Brain microvascular endothelial cell (primary cell): Measurements from ENCODE around the gene PIGV.
"Not testable (repeated sequence)": the region's sequence is repeated elsewhere in the genome, so short reads cannot be mapped to it uniquely, and the experiment has no call there.

Experiments used
- DNase-seq: peaks from one replicate; pipeline ENCODE4 v3.0.0-alpha.2; 2020
- H3K27ac ChIP-seq: fragments of 250-450 bp; sonication (Bioruptor Pico); 2 replicates; pipeline ENCODE4 v1.5.1; 2020; ENCODE audit warnings: mild to moderate bottlenecking, moderate library complexity
- H3K27me3 ChIP-seq: fragments of 250-450 bp; sonication (Bioruptor Pico); replicated peaks from 2 replicates; pipeline ENCODE4 v1.5.1; 2020; ENCODE audit warnings: mild to moderate bottlenecking
- H3K36me3 ChIP-seq: fragments of 250-450 bp; sonication (Bioruptor Pico); replicated peaks from 2 replicates; pipeline ENCODE4 v1.5.1; 2020; ENCODE audit warnings: mild to moderate bottlenecking
- H3K4me3 ChIP-seq: 2 replicates; pipeline ENCODE4 v1.5.1; 2011; ENCODE audit warnings: low read depth, mild to moderate bottlenecking, control low read depth, low read length, moderate library complexity
- in situ Hi-C: cut with HindIII; loops from 2 replicates; pipeline ENCODE4 v1.10.0; 2017; ENCODE audit warnings: low sequenced_read_pairs, low pct_ligation_motif_present
- TF ChIP-seq, protein P1 (sequence below): IDR thresholded peaks from 2 replicates; pipeline ENCODE4 v1.5.1; 2011; ENCODE audit warnings: low read depth, mild to moderate bottlenecking, moderate library complexity, low read length, control low read depth, inconsistent platforms; ENCODE audit errors: missing control alignments

The PIGV gene

DNA sequence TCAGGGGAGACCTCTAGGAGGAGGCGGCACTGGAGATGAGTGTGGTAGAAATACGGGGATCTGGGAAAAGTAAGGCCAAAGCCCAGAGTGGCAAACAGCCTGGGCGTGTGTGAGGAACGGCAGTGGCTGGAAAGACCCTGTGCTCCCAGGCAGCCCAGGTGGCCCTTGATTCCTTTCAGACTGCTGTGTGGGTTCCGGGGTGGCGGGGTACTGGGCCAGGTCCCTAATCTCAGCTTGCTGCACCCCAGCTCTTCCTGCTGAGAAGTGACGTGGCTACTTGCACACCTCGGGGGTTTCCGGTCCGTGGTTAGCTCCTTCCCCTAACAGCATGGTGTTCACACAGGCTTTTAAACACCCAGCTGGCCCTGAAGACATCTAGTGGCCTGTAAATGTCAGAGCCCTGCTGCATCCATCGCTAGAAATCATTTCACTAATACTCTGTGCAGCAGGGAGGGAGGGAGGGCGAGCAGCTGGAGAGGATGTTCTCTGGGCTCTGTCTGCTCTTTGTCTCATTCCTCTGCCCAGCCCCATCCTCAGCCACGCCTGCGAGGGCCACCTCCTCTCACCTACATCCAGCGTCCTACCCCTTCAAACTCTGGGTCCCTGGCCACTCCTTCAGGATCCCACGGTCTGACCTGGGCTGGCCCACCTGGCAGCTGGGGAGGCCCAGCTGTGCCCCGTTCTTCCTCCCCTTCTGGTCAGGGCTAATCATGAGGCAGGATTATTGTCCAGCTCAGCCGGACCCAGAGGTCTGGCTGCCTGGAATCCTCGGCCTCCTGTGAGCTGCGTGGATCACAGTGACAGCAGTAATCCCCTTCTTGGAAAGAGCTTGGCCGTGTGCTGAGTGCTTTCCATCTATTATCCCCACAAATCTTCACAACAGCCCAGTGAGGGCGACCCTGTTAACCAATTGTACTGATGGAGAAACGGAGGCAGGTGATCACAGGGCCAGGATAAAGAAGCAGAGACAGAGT, 46.0 kb downstream of the PIGV start:
- Histone ChIP-seq H3K27ac (no peak overlapping the region), H3K27me3 (no peaks in the 10 kb centered on the region), H3K36me3 (peaks cover 46% of the 10 kb centered on the region), H3K4me3 (no peak overlapping the region)
- in situ Hi-C loops, result no loop called here
- DNase-seq, result no peak
- TF ChIP-seq, protein P1, sequence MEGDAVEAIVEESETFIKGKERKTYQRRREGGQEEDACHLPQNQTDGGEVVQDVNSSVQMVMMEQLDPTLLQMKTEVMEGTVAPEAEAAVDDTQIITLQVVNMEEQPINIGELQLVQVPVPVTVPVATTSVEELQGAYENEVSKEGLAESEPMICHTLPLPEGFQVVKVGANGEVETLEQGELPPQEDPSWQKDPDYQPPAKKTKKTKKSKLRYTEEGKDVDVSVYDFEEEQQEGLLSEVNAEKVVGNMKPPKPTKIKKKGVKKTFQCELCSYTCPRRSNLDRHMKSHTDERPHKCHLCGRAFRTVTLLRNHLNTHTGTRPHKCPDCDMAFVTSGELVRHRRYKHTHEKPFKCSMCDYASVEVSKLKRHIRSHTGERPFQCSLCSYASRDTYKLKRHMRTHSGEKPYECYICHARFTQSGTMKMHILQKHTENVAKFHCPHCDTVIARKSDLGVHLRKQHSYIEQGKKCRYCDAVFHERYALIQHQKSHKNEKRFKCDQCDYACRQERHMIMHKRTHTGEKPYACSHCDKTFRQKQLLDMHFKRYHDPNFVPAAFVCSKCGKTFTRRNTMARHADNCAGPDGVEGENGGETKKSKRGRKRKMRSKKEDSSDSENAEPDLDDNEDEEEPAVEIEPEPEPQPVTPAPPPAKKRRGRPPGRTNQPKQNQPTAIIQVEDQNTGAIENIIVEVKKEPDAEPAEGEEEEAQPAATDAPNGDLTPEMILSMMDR, result no peak

DNA sequence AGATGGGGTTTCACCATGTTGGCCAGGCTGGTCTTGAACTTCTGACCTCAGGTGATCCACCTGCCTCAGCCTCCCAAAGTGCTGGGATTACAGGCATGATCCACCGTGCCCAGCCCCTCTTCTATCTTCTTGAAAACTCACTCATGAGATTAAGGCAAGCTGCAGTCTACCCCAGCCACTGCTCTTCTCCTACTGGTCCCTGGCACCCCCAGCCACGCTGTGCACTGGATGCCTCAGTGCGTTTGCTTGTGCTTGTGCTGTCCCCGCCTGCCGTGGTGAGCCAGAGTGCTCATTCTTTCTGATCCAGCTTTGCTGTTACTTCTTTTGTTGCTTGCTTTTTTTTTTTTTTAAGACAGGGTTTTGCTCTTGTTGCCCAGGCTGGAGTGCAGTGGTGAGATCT, 49.9 kb downstream of the PIGV start:
- H3K27ac ChIP-seq, in situ Hi-C loops, H3K27me3 ChIP-seq, DNase-seq, H3K4me3 ChIP-seq: not testable (repeated sequence)
- peaks cover 50% of the 10 kb centered on the region for H3K36me3 ChIP-seq

DNA sequence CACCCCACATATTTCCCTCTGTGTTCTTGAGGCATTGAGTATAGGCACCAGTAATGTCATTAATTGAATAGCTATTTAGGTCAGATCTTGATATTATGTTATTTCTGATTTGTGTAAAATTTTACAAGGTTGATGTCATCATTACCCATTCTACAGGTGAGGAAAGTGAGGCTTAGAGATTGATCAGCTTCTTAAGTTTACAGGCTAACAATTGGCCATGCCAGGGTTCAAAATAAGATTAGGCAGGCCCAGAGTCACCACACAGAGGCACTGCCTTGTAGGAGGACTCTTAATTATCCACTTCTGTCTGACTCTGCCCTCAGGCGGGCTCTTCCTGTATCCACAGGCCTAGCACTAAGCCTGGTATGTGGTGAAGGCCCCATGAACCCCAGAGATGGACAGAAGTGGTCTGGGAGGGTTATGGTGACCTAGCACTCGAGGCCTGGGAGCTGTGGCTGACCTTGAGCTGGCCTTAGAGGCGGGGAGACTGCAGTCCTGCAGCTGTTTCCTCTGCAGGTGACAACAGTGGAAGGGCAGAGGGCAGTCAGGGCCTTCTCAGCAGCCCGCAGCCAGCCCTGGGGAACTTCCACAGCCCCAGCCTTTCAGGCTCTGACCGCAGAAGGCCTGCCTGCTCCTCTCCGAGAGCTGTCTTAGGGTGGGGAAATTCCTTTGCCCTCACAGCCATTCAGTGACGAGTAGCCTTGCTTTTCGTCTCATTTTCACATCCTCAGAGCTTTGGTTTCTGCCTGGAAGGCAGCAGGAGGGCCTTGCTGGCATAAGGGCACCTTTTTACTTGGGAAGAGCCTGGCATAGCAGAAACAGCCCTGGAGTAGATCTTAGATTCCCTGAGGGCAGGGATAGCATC, 51.0 kb downstream of the PIGV start:
- in situ Hi-C loops, result no loop called here
- DNase-seq, result no peak
- Histone ChIP-seq H3K36me3 (peaks cover 43% of the 10 kb centered on the region), H3K4me3 (no peak overlapping the region), H3K27me3 (no peaks in the 10 kb centered on the region), H3K27ac (no peak overlapping the region)
- TF ChIP-seq, protein P1, result no peak

DNA sequence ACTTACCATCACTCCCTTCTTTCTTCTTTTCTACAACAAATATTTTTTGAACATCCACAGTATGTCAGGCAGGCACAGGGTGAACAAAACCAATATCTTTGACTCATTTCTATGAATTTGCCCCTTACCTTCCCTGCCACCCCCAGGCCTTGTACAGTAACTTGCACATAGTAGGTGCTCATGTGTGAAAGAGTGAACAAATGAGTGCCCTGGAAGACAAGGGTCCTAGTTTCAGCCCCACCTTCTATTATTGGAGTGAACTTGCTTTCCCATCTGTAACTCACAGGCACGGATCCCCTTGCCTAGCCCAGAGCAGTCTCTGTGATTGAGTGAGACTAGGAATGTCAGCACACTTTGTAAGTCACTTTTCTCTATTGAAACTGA, 51.6 kb downstream of the PIGV start:
- TF ChIP-seq, protein P1, result no peak
- peaks cover 37% of the 10 kb centered on the region for H3K36me3 ChIP-seq
- H3K27ac ChIP-seq, result no peak overlapping the region
- in situ Hi-C loops, result no loop called here
- H3K27me3 ChIP-seq, result no peaks in the 10 kb centered on the region
- H3K4me3 ChIP-seq, result no peak overlapping the region
- DNase-seq, result no peak

DNA sequence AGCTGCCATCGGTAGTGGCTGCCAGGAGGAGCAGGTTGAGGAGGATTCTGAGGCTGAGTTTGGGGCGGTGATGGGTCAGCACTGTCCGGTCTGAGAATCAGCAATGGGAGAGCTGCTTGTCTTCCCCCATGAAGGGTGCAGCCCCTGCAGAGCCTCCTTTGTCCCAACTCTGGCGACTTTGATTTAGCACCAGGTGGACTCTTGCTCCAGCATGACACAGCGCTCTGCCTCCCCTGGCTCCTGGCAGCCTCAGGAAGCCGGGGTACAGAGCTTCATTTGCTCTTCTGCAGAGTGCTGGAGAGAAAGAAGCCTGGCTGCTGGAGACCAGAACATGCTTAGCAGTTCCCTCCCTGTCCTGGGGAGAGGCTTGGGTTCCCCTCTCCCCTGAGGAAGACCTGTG, 52.0 kb downstream of the PIGV start:
- no peak overlapping the region for H3K27ac ChIP-seq

More for the DNA sequence above, 52.0 kb downstream of the PIGV start:
- H3K27me3 ChIP-seq, result no peaks in the 10 kb centered on the region
- TF ChIP-seq, protein P1, result no peak
- no peak for DNase-seq
- in situ Hi-C loops, result no loop called here
- H3K4me3 ChIP-seq, result no peak overlapping the region
- H3K36me3 ChIP-seq, result peaks cover 36% of the 10 kb centered on the region
